Psoas muscle (tissue), 8 donors: Measurements from ENCODE around the gene THBS2. TPM values are rescaled to one million over a fixed set of nuclear protein-coding genes. Genes with fewer than 3 reads are reported as not detected.

Experiments
- ATAC-seq, 4 donors: fragments of 200-7000 bp; cut with Tn5 transposase; one replicate each; pipeline ENCODE4 v1.9.1; 2020; ENCODE audit warnings: moderate library complexity in 3 of 4, mild to moderate bottlenecking in 2 of 4
- DNase-seq, 2 donors: peaks; one replicate each; pipeline ENCODE4 v3.0.0-alpha.2; 2020
- H3K27ac ChIP-seq: fragments of 200-600 bp; one replicate; pipeline ENCODE4 v1.8.0; 2022
- H3K27me3 ChIP-seq, 3 donors: fragments of 200-600 bp in 1 of 3; one replicate each; pipeline versions ENCODE4 v1.6.1 to v1.8.0; 2013 to 2022; ENCODE audit warnings: low read length in 2 of 3, mild to moderate bottlenecking in 2 of 3, moderate library complexity in 1 of 3; ENCODE audit not compliant: insufficient read depth in 3 of 3
- H3K36me3 ChIP-seq, 2 donors: fragments of 200-600 bp in 1 of 2; one replicate each; pipeline versions ENCODE4 v1.6.1 to v1.8.0; 2013 to 2022; ENCODE audit warnings: low read depth in 1 of 2, mild to moderate bottlenecking in 1 of 2, moderate library complexity in 1 of 2; ENCODE audit not compliant: insufficient read depth in 1 of 2
- H3K4me1 ChIP-seq: fragments of 200-600 bp; one replicate; pipeline ENCODE4 v1.8.0; 2022
- H3K4me3 ChIP-seq: fragments of 200-600 bp; one replicate; pipeline ENCODE4 v1.8.0; 2022; ENCODE audit warnings: mild to moderate bottlenecking
- H3K9me3 ChIP-seq: fragments of 200-600 bp; one replicate; pipeline ENCODE4 v1.8.0; 2022
- CTCF ChIP-seq: fragments of 200-600 bp; IDR thresholded peaks from one replicate; pipeline ENCODE4 v1.8.0; 2022; ENCODE audit warnings: antibody characterized with exemption
- WGBS, 3 donors: extraction: QIAGEN DNeasy Blood & Tissue Kit; methylation state at CpG; one replicate each; pipeline versions ENCODE4 v1.1.6 to v1.1.7; 2013; 5-methylcytosine and 5-hydroxymethylcytosine counted together
- intact Hi-C, 2 donors: fragments of 100-400 bp; cut with DNase I; formaldehyde crosslinking; loops; one replicate each; pipeline versions ENCODE4 v1.11.0 to v1.14.2; 2022
- polyA plus RNA-seq, 3 donors: library from polyadenylated mRNA; stranded (reverse); fragments of 200-250 nt; gene quantifications; one replicate each; pipeline ENCODE4 v1.2.3, GENCODE V29; 2013
- total RNA-seq, 4 donors: library from RNA; stranded (reverse); fragmentation: NEBNext Ultra II Directional in 2 of 4; extraction: Animal tissue kit (Norgen Biotek cat#: 25700) in 2 of 4; gene quantifications; one replicate each; pipeline versions ENCODE4 v1.2.1 to v1.2.4, GENCODE V29; 2021 to 2023
- donor health status: healthy with polysubstance abuse.
- donor health status: DM: no; HTN: no; CAD: no; lungs with moderate emphysema.
- donor health status: Bipolar disorder and iron deficiency.
- donor health status: healthy.
- donor health status: DM: yes; HTN: yes; CAD: no.
- donor health status: DM: no; HTN: no; CAD: no.
- donor health status: DM: no; HTN: no; CAD: no.
- donor health status: DM: yes; HTN: yes; CAD: no.

THBS2 gene
- total and polyA plus RNA-seq, 7 donors, result 0.49 to 9.4 (median 1.6) TPM

GRCh38 chr6:169212436-169212835 is 41.2 kb downstream of the THBS2 start:
- TF ChIP-seq CTCF, result no peak
- Histone ChIP-seq H3K9me3 (no peaks in the 10 kb centered on the region), H3K27ac (no peak overlapping the region), H3K36me3 (peaks cover 0 to 13% of the 10 kb centered on the region in 2 donors), H3K4me3 (peak overlapping the region; percentile 71), H3K27me3 (no peaks in the 10 kb centered on the region), H3K4me1 (peaks cover 3% of the 10 kb centered on the region)
- intact Hi-C loops, result no loop called here
- 70 to 75% (median 75%) methylated on average over 5 of the region's 5 CpGs for WGBS, 3 donors
- no peak for DNase-seq
- ATAC-seq, result no peak

GRCh38 chr6:169211881-169212280 is 41.8 kb downstream of the THBS2 start:
- H3K27ac ChIP-seq, result no peak overlapping the region
- 45 to 100% (median 97%) methylated on average over 1 of the region's 1 CpG for WGBS, 3 donors
- peaks cover 0 to 12% of the 10 kb centered on the region in 2 donors for H3K36me3 ChIP-seq
- DNase-seq, result no peak
- intact Hi-C loops, result no loop called here
- no peak for TF ChIP-seq CTCF
- peaks cover 3% of the 10 kb centered on the region for H3K4me1 ChIP-seq
- H3K27me3 ChIP-seq, result no peaks in the 10 kb centered on the region
- no peaks in the 10 kb centered on the region for H3K9me3 ChIP-seq
- no peak overlapping the region for H3K4me3 ChIP-seq
- no peak for ATAC-seq

- no peak overlapping the region for H3K27ac ChIP-seq
- H3K9me3 ChIP-seq, result no peaks in the 10 kb centered on the region
- DNase-seq, result no peak
- no peak for ATAC-seq
- no peak for TF ChIP-seq CTCF
- peaks cover 0 to 2% (median 0%) of the 10 kb centered on the region in 3 donors for H3K27me3 ChIP-seq
- 90 to 91% (median 90%) methylated on average over 3 of the region's 3 CpGs for WGBS, 3 donors
- peaks cover 0 to 2% of the 10 kb centered on the region in 2 donors for H3K36me3 ChIP-seq
- peaks cover 3% of the 10 kb centered on the region for H3K4me1 ChIP-seq
- intact Hi-C loops, result no loop called here
- no peak overlapping the region for H3K4me3 ChIP-seq
Measured at GRCh38 chr6:169210611-169211010, 43.0 kb downstream of the THBS2 start.

- DNase-seq (no peak), ATAC-seq (no peak)
- Histone ChIP-seq H3K4me1 (peaks cover 3% of the 10 kb centered on the region), H3K9me3 (no peaks in the 10 kb centered on the region), H3K4me3 (no peak overlapping the region), H3K36me3 (no peaks in the 10 kb centered on the region), H3K27ac (no peak overlapping the region), H3K27me3 (peaks cover 0 to 2% (median 0%) of the 10 kb centered on the region in 3 donors)
- no peak for TF ChIP-seq CTCF
- intact Hi-C loops, result no loop called here
Measured at GRCh38 chr6:169208011-169208410, 45.6 kb downstream of the THBS2 start.

- H3K27ac ChIP-seq, result no peak overlapping the region
- H3K27me3 ChIP-seq, result peaks cover 0 to 2% (median 0%) of the 10 kb centered on the region in 3 donors
- intact Hi-C loops, result no loop called here
- H3K9me3 ChIP-seq, result no peaks in the 10 kb centered on the region
- H3K4me1 ChIP-seq, result peaks cover 3% of the 10 kb centered on the region
- DNase-seq (no peak), ATAC-seq (no peak)
- no peak overlapping the region for H3K4me3 ChIP-seq
- H3K36me3 ChIP-seq, result no peaks in the 10 kb centered on the region
- TF ChIP-seq CTCF, result no peak
Measured at GRCh38 chr6:169207482-169207881, 46.2 kb downstream of the THBS2 start.
